AG04449 (cell line): ENCODE measurements around the gene SMIM27.
"Not testable (repeated sequence)": the region's sequence is repeated elsewhere in the genome, so short reads cannot be mapped to it uniquely, and the experiment has no call there.

Experiments
- CTCF ChIA-PET: fragments of 350-600 bp; formaldehyde crosslinking; extraction: SDS; loops from one replicate; lab custom pipeline; 2021; ENCODE audit warnings: antibody characterized with exemption; lab: Yijun Ruan, JAX
- POLR2A ChIA-PET: fragments of 400-600, 350-600 bp; formaldehyde crosslinking; extraction: SDS; loops from one replicate; lab custom pipeline; 2020; ENCODE audit warnings: antibody characterized with exemption, inconsistent platforms; lab: Yijun Ruan, JAX
- DNase-seq: peaks from one replicate; pipeline ENCODE4 v3.0.0-alpha.2; 2010; ENCODE audit warnings: low read depth, low spot score
- H3K4me3 ChIP-seq: 2 replicates; pipeline ENCODE4 v1.5.1; 2011; ENCODE audit warnings: low read depth, mild to moderate bottlenecking, control low read depth, low read length
- TF ChIP-seq, protein P1 (sequence below): IDR thresholded peaks from one replicate; pipeline ENCODE4 v1.5.1; 2011; ENCODE audit warnings: mild to moderate bottlenecking, moderate library complexity, low read length, control low read depth, inconsistent platforms; ENCODE audit not compliant: insufficient read depth; ENCODE audit errors: missing control alignments

The SMIM27 gene

DNA sequence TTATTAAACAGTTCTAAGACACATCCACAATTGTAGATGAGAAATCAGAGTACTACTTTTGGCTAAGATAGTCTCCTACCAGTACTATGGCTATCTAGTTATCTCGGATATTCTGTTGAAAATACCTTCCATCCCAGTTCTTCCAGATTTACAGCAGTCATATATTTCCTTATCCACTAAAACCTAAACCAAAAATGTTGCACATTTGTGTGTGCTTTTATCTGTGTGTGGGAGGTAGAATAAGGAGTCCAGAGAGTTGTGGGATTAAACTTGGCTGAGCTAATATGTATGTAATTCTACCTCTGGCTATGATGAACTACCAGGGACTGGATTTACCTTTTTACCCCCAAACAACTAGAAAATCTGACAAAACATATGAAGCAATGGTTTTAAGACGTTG is 38.3 kb downstream of the SMIM27 start:
- TF ChIP-seq, protein P1, sequence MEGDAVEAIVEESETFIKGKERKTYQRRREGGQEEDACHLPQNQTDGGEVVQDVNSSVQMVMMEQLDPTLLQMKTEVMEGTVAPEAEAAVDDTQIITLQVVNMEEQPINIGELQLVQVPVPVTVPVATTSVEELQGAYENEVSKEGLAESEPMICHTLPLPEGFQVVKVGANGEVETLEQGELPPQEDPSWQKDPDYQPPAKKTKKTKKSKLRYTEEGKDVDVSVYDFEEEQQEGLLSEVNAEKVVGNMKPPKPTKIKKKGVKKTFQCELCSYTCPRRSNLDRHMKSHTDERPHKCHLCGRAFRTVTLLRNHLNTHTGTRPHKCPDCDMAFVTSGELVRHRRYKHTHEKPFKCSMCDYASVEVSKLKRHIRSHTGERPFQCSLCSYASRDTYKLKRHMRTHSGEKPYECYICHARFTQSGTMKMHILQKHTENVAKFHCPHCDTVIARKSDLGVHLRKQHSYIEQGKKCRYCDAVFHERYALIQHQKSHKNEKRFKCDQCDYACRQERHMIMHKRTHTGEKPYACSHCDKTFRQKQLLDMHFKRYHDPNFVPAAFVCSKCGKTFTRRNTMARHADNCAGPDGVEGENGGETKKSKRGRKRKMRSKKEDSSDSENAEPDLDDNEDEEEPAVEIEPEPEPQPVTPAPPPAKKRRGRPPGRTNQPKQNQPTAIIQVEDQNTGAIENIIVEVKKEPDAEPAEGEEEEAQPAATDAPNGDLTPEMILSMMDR: no peak
- POLR2A ChIA-PET: no interaction called here
- CTCF ChIA-PET: interaction anchor here (1.6 to 18.1 kb wide), 9 partner anchors 13 to 382 kb away, joined by 4 to 1093 read pairs (median 14); partner anchors contain the start of genes ACO1 and NDUFB6

DNA sequence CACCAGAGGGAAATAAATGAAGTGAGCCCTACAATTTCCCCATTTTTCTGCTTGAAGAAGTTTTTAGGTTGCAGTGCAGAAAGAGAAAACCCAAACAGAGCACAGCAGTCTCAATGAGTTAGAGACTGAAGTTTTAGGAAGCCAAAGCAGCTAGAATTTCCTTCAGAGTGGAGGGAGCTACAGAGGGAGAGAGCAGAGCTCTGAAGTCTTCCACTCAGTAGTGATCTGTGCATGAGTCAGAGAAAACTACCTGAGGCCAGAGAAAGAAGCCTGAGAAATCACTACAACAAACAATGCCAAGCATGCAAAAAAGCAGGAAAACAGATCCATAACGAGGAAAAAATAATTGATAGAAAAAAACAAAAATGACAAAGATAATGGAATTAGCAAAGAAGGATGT is 38.8 kb downstream of the SMIM27 start:
- H3K4me3 ChIP-seq: no peak overlapping the region
- ChIA-PET CTCF (interaction anchor here (0.9 to 18.1 kb wide), 7 partner anchors 13 to 382 kb away, joined by 3 to 1093 read pairs (median 14); partner anchors contain the start of gene NDUFB6), POLR2A (no interaction called here)
- no peak for DNase-seq
- TF ChIP-seq, protein P1: no peak

More for the DNA sequence above, 38.3 kb downstream of the SMIM27 start:
- no peak overlapping the region for H3K4me3 ChIP-seq
- DNase-seq: no peak

DNA sequence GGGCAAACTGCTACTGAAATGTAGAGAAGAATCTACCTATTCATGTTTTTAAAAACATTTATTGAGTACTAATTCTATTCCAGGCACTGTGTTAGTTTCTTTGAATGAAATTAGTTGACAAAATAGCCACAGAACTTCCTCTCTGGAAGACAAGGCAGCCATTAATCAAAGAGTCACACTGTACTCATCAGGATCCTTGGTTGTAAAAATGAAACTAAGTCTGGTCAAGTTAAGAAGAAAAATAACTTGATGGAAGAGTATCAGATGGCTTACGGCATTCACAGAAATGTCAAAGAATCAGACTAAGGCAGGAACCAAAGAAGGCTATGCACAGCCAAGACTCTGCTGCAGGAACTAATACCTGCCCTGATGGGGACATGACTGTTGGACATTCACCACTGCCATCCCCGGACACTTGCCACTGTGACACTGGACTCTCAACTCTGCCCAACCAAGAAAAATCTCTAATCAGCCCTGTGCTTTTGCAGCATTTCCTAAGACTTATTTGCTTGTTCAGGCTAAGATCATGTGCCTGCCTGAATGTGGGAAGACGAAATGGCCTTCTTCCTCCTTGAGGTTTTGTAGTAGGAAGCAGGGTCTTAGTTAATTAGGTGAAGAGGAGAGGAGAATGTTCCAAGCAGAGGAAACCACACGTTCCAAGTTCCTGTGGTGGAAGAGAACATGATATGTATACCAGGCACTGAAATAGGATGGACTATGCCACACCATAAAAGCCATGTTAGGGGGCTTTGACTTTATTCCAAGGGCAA is 44.2 kb downstream of the SMIM27 start:
- CTCF ChIA-PET: interaction anchor here (1.2 kb wide), 2 partner anchors 7 to 16 kb away, joined by 3 read pairs; no protein-coding TSS in a partner anchor
- POLR2A ChIA-PET: no interaction called here
- no peak overlapping the region for H3K4me3 ChIP-seq
- TF ChIP-seq, protein P1: no peak
- no peak for DNase-seq

DNA sequence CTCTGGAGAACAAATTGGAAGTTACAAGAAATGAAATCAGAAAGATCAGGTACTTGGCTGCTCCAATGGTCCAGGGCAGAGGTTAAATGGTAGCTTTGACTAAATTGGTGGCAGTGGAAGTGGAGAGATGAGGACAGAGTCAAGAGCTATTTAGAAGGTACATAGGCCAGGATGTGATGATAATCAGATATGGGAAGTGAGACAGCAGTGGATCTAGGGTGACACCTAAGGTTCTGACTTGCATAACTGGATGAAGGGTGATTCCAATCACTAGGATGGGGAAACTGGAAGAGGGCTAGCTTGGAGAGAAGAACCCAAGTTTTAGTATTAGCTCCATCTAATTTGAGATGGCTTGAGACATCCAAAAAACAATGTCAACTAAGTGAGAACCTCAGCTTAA is 44.8 kb downstream of the SMIM27 start:
- POLR2A ChIA-PET: no interaction called here
- no peak overlapping the region for H3K4me3 ChIP-seq
- CTCF ChIA-PET: interaction anchor here (1.2 kb wide), 1 partner anchor 8 kb away, joined by 3 read pairs; no protein-coding TSS in a partner anchor
- no peak for DNase-seq
- TF ChIP-seq, protein P1: no peak

GRCh38 chr9:32599021-32599420 is 46.9 kb downstream of the SMIM27 start:
- CTCF ChIA-PET: interaction anchor here (1.0 to 1.4 kb wide), 2 partner anchors 10 to 17 kb away, joined by 4 read pairs; no protein-coding TSS in a partner anchor
- DNase-seq, H3K4me3 ChIP-seq, POLR2A ChIA-PET: not testable (repeated sequence)
